GM23338 (cell line): ENCODE results near the gene NAA80. TPM values are rescaled to one million over a fixed set of nuclear protein-coding genes. Genes with fewer than 3 reads are reported as not detected.

ENCODE experiments used
- ATAC-seq: fragments of 200-7000 bp; cut with Tn5 transposase; 3 replicates; pipeline ENCODE4 v1.9.1; 2020
- DNase-seq: peaks from one replicate; pipeline ENCODE4 v3.0.0-alpha.2; 2015; ENCODE audit warnings: low spot score
- H2AFZ ChIP-seq: fragments of 200-600 bp; sonication (generic); 2 replicates; pipeline ENCODE4 v1.8.0; 2016; ENCODE audit warnings: antibody characterized with exemption, mild to moderate bottlenecking, moderate library complexity
- H3F3A ChIP-seq: fragments of 200-600 bp; sonication (generic); replicated peaks from 2 replicates; pipeline ENCODE4 v1.8.0; 2017; ENCODE audit warnings: antibody characterized with exemption, mixed run types, low read depth
- H3K27ac ChIP-seq: fragments of 200-600 bp; sonication (generic); 2 replicates; pipeline ENCODE4 v1.6.1; 2016; ENCODE audit warnings: low read depth
- H3K27me3 ChIP-seq: fragments of 200-600 bp; sonication (generic); 2 replicates; pipeline ENCODE4 v1.8.0; 2016; ENCODE audit warnings: mild to moderate bottlenecking, mixed run types, moderate library complexity; ENCODE audit not compliant: insufficient read depth
- H3K36me3 ChIP-seq: fragments of 200-600 bp; sonication (generic); 2 replicates; pipeline ENCODE4 v1.8.0; 2016; ENCODE audit warnings: mild to moderate bottlenecking; ENCODE audit not compliant: insufficient read depth
- H3K4me1 ChIP-seq: fragments of 200-600 bp; sonication (generic); 2 replicates; pipeline ENCODE4 v1.8.0; 2016; ENCODE audit warnings: mild to moderate bottlenecking, moderate library complexity; ENCODE audit not compliant: insufficient read depth
- H3K4me2 ChIP-seq: fragments of 200-600 bp; sonication (generic); 2 replicates; pipeline ENCODE4 v1.7.1; 2017; ENCODE audit warnings: mixed run types
- H3K4me3 ChIP-seq: fragments of 200-600 bp; sonication (generic); 2 replicates; pipeline ENCODE4 v1.6.1; 2016; ENCODE audit warnings: mixed run types
- H3K79me2 ChIP-seq: fragments of 200-600 bp; sonication (generic); replicated peaks from 2 replicates; pipeline ENCODE4 v1.8.0; 2017; ENCODE audit warnings: mild to moderate bottlenecking; ENCODE audit not compliant: insufficient read depth
- H3K9me2 ChIP-seq: fragments of 200-600 bp; sonication (generic); 2 replicates; pipeline ENCODE4 v1.8.0; 2017; ENCODE audit not compliant: insufficient read depth
- H4K20me1 ChIP-seq: fragments of 200-600 bp; sonication (generic); replicated peaks from 2 replicates; pipeline ENCODE4 v1.8.0; 2017; ENCODE audit warnings: mild to moderate bottlenecking; ENCODE audit not compliant: insufficient read depth
- H3K27ac Mint-ChIP-seq: 2 replicates; pipeline ENCODE4 v1.8.0; 2020; ENCODE audit warnings: inconsistent platforms, mild to moderate bottlenecking, moderate library complexity, mixed read lengths
- H3K27me3 Mint-ChIP-seq: 3 replicates; pipeline ENCODE4 v1.8.0; 2022; ENCODE audit warnings: low read depth, mild to moderate bottlenecking, moderate library complexity, mixed read lengths, inconsistent platforms; ENCODE audit not compliant: insufficient read depth, poor library complexity
- H3K36me3 Mint-ChIP-seq: 3 replicates; pipeline ENCODE4 v1.8.0; 2021; ENCODE audit warnings: low read depth, mild to moderate bottlenecking, inconsistent platforms, moderate library complexity, mixed read lengths
- H3K4me1 Mint-ChIP-seq: 3 replicates; pipeline ENCODE4 v1.8.0; 2020; ENCODE audit warnings: mild to moderate bottlenecking, inconsistent platforms, mixed read lengths
- H3K4me3 Mint-ChIP-seq: 3 replicates; pipeline ENCODE4 v1.8.0; 2021; ENCODE audit warnings: moderate library complexity, mild to moderate bottlenecking, inconsistent platforms, mixed read lengths
- H3K9me3 Mint-ChIP-seq: 3 replicates; pipeline ENCODE4 v1.8.0; 2020; ENCODE audit warnings: moderate library complexity, mild to moderate bottlenecking, inconsistent platforms, mixed read lengths
- CREB1 ChIP-seq: fragments of 250-450 bp; sonication (Bioruptor Pico); IDR thresholded peaks from 2 replicates; pipeline ENCODE4 v1.5.0; 2020; ENCODE audit warnings: low read depth, mild to moderate bottlenecking, moderate library complexity
- ETS1 ChIP-seq: IDR thresholded peaks from 2 replicates; pipeline ENCODE4 v1.6.1; 2016; ENCODE audit warnings: antibody characterized with exemption
- EZH2 ChIP-seq: fragments of 200-600 bp; sonication (generic); IDR thresholded peaks from one replicate; pipeline ENCODE4 v1.8.0; 2017; ENCODE audit warnings: antibody characterized with exemption, mild to moderate bottlenecking, low read depth; ENCODE audit not compliant: unreplicated experiment
- JUNB ChIP-seq: IDR thresholded peaks from one replicate; pipeline ENCODE4 v1.6.1; 2016; ENCODE audit warnings: antibody characterized with exemption; ENCODE audit not compliant: unreplicated experiment
- POLR2AphosphoS5 ChIP-seq: IDR thresholded peaks from 2 replicates; pipeline ENCODE4 v1.6.1; 2016; ENCODE audit warnings: antibody characterized with exemption, low read depth
- STAT1 ChIP-seq: IDR thresholded peaks from one replicate; pipeline ENCODE4 v1.6.1; 2016; ENCODE audit warnings: antibody characterized with exemption; ENCODE audit not compliant: unreplicated experiment
- ZNF114 ChIP-seq: fragments of 250-450 bp; sonication (Bioruptor Pico); IDR thresholded peaks from 2 replicates; pipeline ENCODE4 v1.5.0; 2020; ENCODE audit warnings: mild to moderate bottlenecking, moderate library complexity
- ZNF331 ChIP-seq: fragments of 250-450 bp; sonication (Bioruptor Pico); IDR thresholded peaks from 2 replicates; pipeline ENCODE4 v1.5.0; 2020; ENCODE audit warnings: low read depth, mild to moderate bottlenecking, moderate library complexity
- ZNF462 ChIP-seq: fragments of 250-450 bp; sonication (Bioruptor Pico); IDR thresholded peaks from 2 replicates; pipeline ENCODE4 v1.5.0; 2020; ENCODE audit warnings: mild to moderate bottlenecking, moderate library complexity
- polyA plus RNA-seq: library from polyadenylated mRNA; unstranded; fragments of >200 nt; fragmentation: Nextera tagmentation; extraction: Ambion mirVana; gene quantifications from 2 replicates; pipeline ENCODE4 v1.2.1, GENCODE V29; 2016
- total RNA-seq: library from RNA; depleted of rRNA; stranded (reverse); fragments of >200 nt; shearing (Covaris generic); gene quantifications from 2 replicates; pipeline ENCODE4 v1.2.3, GENCODE V29; 2014

The NAA80 gene
- total and polyA plus RNA-seq, 2 experiments from 2014 or later: 12.1 to 16.7 TPM

GRCh38 chr3:50251220-50251619 lies 48.0 kb downstream of the NAA80 start:
- Histone ChIP-seq H3K27ac (no peak overlapping the region), H3K36me3 (peaks cover 2% of the 10 kb centered on the region; the same call in 1 of the 2 replicates), H3K4me3 (no peak overlapping the region), H3K79me2 (peaks cover 47% of the 10 kb centered on the region), H2AFZ (no peak overlapping the region), H3K9me2 (no peaks in the 10 kb centered on the region), H3K27me3 (no peaks in the 10 kb centered on the region), H3K4me1 (peaks cover 13% of the 10 kb centered on the region), H4K20me1 (peaks cover 42% of the 10 kb centered on the region), H3F3A (peaks cover 6% of the 10 kb centered on the region), H3K4me2 (no peak overlapping the region)
- TF ChIP-seq ETS1 (no peak), POLR2AphosphoS5 (no peak), ZNF331 (CRISPR knock-in tag) (no peak), ZNF114 (CRISPR knock-in tag) (no peak), STAT1 (no peak), ZNF462 (no peak), EZH2 (no peak), JUNB (no peak), CREB1 (no peak)
- ATAC-seq (no peak), DNase-seq (no peak)
- H3K27ac Mint-ChIP-seq: no peak overlapping the region
- H3K27me3 Mint-ChIP-seq: peaks cover 5% of the 10 kb centered on the region
- no peaks in the 10 kb centered on the region; the same call in 2 of the 3 replicates for H3K9me3 Mint-ChIP-seq
- peaks cover 28% of the 10 kb centered on the region for H3K4me1 Mint-ChIP-seq
- no peak overlapping the region; the same call in 2 of the 3 replicates for H3K4me3 Mint-ChIP-seq
- peaks cover 25% of the 10 kb centered on the region for H3K36me3 Mint-ChIP-seq
